GM19452 (cell line): ENCODE data around the gene CEND1.

Experiments used
- ATAC-seq: cut with Tn5 transposase; IDR thresholded peaks from one replicate; pipeline ENCODE4 v1.9.1; 2021; ENCODE audit not compliant: unreplicated experiment

Gene CEND1

GRCh38 chr11:779955-780532 is 9.8 kb downstream of the CEND1 start:
- ATAC-seq = no peak

GRCh38 chr11:778976-779954 is 10.6 kb downstream of the CEND1 start:
- ATAC-seq = no peak

DNA sequence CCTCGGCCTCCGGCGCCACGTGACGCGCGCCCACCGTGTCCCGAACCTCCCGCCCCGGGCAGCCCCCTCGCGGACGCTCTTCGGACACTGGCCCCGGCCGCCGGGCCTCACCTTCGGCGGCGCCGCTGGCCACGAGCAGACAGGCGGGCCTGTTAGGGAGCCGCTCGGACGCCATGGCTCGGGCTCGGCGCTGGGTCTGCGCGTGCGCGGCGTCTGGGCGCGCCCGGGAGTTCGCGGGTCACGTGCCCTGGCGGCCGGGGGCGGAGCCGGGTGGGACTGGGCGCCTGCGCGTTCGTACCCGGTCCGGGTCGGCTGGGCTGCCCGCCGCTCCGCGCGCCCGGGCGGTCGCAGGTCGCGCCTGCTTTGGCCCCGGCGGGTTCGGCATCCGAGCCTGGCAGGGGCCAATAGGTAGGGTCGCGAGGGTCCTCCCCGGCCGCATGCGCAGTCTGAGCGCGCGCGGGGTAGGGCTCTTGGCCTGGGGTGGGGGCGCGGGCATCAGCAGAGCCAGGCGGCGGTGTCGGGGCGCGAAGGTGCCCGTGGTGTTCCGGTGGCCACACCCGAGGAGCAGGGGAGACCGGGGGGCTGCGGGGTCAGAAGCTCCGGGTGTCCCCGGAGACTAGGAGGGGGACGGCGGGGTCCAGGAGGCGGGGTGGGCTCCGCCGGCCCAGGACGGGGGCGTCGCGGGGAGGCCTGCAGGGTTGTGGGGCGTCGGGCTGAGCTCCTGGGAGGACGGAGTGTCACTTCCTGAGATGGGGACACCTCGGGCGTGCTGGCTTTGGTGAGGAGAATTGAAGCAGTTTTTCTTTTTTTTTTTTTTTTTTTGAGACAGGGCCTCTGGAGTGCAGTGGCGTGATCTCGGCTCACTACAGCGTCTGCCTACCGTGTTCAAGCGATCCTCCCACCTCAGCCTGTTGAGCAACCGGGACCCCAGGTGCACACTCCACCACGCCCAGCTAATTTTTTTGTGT is 12.3 kb downstream of the CEND1 start, which contains the start of gene GATD1:
Gene GATD1, minus strand, starts transcription at position 200 of the 968 bp plus-strand sequence. Its CDS starts 25 bp downstream, at position 175.
- ATAC-seq = peak; percentile 62

- peak; percentile 33 for ATAC-seq
These were observed 13.2 kb downstream of the CEND1 start for GRCh38 chr11:776561-777287.

DNA sequence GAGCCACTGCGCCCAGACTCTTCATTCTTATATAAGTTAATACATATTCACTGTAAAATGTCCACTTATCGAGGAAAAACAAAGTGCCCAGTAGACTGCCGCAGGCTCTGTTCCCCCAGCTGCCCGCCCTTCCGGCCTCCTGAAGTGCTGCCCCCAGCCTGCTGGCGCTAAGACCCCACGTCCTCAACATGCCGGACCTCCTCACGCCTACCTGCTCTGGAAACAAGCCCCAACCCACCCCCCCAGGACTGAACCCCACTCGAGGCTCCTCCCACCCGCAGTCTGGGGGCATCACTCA is 13.7 kb downstream of the CEND1 start:
- ATAC-seq = no peak

DNA sequence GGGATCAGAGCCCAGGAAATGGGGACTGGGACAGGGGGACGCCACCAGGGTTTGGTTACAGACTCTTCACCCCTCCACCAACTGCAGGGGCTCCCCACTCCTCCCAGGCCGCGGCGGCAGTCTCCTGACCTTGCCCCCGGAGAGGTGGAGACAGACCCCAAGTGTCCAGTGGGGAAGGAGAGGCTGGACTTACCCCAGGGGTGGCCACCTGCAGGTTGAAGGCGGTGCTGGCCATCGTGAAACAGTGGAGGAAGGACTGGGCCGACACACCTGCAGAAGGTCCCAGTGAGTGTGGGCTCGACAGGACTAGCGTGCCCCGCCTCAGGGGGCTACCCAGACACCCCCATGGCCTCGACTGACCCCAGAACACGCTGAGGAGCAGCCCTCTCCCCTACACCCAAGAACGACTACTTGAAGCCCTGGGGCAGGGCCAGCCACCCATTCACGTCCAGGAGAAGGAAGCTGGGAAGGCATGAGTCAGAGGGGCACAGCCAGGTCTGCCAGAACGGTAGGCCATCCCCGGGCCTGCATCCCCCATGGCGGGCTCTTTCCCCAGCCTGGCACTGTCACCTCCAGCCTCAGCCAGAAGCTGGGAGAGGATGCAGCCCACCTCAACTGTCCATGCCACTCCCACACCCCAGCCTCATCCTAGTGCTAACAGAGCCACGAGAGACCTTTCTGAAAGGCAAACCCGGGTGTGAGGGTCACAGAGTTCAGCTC is 14.9 kb downstream of the CEND1 start:
- no peak for ATAC-seq

DNA sequence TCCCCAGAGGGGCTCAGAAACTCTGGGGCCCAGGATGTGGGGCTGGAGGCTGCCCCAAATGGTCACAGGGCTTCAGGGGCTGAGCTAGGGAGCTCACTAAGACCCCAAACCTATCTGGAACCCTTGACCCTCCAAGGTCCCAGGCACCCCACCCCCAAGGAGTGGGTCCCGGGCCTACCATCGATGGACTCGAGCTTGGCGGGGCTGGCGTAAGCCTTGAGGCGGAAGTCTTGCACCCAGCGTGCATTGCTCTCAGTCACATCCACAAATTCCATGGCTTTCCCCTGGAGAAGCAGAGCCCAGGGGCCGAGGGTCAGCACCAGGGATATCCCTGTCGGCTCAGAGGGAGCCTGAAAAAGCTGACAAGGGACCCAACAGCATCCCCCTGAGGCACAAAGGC is 16.1 kb downstream of the CEND1 start:
- ATAC-seq = no peak

DNA sequence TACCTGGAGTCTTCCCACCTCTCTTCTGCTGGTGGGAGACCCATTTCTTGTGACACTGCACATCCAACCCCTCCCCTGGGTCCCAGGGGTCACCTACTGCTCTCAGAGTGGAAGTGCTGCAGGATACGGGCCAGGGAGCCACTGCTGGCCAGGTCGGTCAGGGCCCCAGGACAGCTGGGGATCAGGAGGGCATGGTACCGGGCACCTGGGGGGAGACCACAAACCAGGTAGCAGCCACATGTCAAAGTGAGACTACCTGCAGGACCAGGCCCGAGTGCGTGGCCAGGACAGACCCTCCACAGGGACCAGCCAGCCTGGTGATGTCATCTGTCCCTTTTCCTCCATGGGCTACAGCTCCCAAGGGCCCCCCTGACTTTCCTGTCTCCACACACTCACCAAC is 16.5 kb downstream of the CEND1 start:
- no peak for ATAC-seq

DNA sequence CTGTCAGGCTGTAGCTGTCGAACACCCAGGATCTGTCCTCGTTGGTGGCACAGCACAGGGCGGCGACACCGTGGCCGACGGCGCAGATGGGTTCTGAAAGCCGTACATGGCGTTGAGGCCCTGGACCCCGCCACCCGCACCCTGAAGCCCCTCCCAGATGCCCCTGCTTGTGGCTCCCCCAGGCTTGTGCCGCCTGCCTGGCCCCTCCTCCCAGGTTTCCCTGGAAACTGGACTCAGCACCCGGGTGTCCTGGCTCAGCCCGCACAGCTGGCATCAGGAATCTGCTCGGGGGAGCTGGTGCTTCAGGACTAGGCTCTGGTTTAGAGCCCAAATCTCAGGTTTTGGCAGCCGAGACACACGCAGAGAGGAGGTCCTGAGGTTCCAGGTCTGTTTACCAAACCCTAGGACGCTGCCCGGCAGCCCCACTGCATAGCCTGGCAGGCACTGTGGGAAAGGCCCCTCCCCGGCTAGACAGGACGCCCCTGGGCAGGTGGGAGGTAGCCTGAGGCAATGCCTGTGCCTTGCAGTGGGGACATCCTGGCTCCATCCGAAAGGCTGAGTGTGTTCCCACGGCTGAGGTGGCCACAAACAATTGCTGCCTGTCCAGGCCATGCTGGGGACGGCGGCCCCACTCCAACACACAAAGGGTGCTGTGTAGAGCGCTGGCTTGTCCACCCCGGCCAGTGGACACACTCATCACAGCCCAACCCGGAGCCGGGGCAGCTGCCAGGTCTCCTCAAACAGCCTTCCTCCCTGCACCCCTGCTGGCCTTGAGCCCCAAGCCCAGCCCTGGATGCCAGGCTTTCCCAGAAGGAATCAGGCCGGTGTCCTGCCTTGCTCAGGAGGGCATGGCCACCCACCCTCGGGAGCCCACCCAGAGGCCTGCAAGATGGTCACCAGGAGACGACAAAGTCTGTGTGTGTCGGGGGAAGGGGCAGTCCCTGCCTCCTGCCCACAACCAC is 17.2 kb downstream of the CEND1 start:
- no peak for ATAC-seq

GRCh38 chr11:771617-772204 is 18.2 kb downstream of the CEND1 start:
- no peak for ATAC-seq

GRCh38 chr11:770642-771616 is 19.0 kb downstream of the CEND1 start:
- ATAC-seq = no peak

DNA sequence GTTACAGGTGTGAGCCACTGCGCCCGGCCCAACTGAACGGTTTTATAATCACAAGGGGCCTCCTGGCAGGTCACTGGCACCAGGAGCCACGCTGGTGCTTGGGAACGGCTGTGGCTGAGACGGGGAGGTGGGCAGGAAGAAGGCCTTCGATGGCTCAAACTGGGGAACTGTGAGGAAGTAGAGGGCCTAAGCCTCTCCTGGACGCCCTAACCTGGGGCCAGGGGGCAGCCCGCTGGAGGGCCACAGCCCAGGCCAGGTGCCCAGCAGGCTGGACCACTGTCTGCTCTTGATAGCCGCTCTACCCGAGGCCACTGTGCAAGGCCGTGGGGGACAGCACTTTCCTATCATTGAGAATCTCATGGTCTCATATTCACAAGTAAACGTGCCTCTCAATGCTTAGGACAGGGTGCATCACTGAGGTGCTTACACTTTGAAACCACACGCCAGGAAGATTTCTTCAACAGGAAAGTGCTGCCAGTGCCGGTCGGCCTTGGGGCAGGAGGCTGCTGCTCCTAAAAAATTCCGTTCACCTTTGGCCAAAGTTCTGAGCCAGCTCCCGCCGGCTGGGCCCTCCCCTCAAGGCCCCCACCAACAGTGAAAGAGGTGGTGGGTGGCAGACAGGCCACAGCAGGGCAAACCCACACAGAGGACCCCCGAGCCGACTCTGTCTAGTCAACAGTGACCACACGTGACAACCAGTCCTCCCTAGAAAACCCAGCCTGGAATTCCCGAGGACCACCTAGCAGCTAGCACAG is 19.8 kb downstream of the CEND1 start:
- no peak for ATAC-seq

- no peak for ATAC-seq
These were observed 22.7 kb downstream of the CEND1 start for GRCh38 chr11:767238-767637.

DNA sequence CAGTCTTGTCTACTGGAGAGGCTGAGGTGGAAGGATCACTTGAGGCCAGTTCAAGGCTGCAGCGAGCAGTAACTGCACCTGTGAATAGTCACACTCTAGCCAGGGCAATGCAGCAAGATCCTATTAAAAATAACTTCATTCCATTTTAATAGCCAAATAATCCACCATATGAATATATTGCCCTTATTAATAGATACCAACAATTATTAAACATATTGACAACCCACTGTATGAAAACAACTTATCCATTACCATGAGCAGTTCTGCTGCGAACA is 23.0 kb downstream of the CEND1 start:
- ATAC-seq = no peak

- no peak for ATAC-seq
These were observed 23.6 kb downstream of the CEND1 start for GRCh38 chr11:766106-766935.

- ATAC-seq = no peak
These were observed 24.1 kb downstream of the CEND1 start for GRCh38 chr11:765802-766091.
